Skeletal muscle satellite cell (primary cell): Measurements from ENCODE around the gene KCNA5.

ENCODE experiments used
- H3K27me3 ChIP-seq: 2 replicates; pipeline ENCODE4 v1.7.0; 2013; ENCODE audit warnings: low read length; ENCODE audit not compliant: control insufficient read depth, insufficient read depth
- H3K36me3 ChIP-seq: 2 replicates; pipeline ENCODE4 v1.7.0; 2013; ENCODE audit warnings: mild to moderate bottlenecking, control low read depth, low read length; ENCODE audit not compliant: insufficient read depth
- H3K4me1 ChIP-seq: 2 replicates; pipeline ENCODE4 v1.7.0; 2013; ENCODE audit warnings: low read length; ENCODE audit not compliant: control insufficient read depth, insufficient read depth
- H3K4me2 ChIP-seq: 2 replicates; pipeline ENCODE4 v1.7.0; 2013; ENCODE audit warnings: mild to moderate bottlenecking, low read length
- H3K4me3 ChIP-seq: 2 replicates; pipeline ENCODE4 v1.7.0; 2013; ENCODE audit warnings: low read length
- H3K9ac ChIP-seq: 2 replicates; pipeline ENCODE4 v1.7.0; 2013; ENCODE audit warnings: mild to moderate bottlenecking, low read depth, low read length, moderate library complexity
- H3K9me3 ChIP-seq: replicated peaks from 2 replicates; pipeline ENCODE4 v1.7.0; 2013; ENCODE audit warnings: mild to moderate bottlenecking, control low read depth, low read length

Gene KCNA5

GRCh38 chr12:5044420-5045295, 979 bp downstream of the KCNA5 start:
- H3K4me2 ChIP-seq, result no peak overlapping the region
- H3K9ac ChIP-seq, result no peak overlapping the region
- H3K4me1 ChIP-seq, result no peaks in the 10 kb centered on the region
- H3K27me3 ChIP-seq, result peaks cover 36% of the 10 kb centered on the region
- no peaks in the 10 kb centered on the region for H3K9me3 ChIP-seq
- H3K36me3 ChIP-seq, result no peaks in the 10 kb centered on the region
- no peak overlapping the region for H3K4me3 ChIP-seq

- H3K27me3 ChIP-seq, result peaks cover 25% of the 10 kb centered on the region
- no peak overlapping the region for H3K9ac ChIP-seq
- no peak overlapping the region for H3K4me2 ChIP-seq
- no peaks in the 10 kb centered on the region for H3K9me3 ChIP-seq
- no peaks in the 10 kb centered on the region for H3K36me3 ChIP-seq
- no peak overlapping the region for H3K4me3 ChIP-seq
- no peaks in the 10 kb centered on the region for H3K4me1 ChIP-seq
Observed at GRCh38 chr12:5047094-5047493, 3.4 kb downstream of the KCNA5 start.

GRCh38 chr12:5047729-5048128, 4.0 kb downstream of the KCNA5 start:
- H3K4me1 ChIP-seq, result no peaks in the 10 kb centered on the region
- H3K4me2 ChIP-seq, result no peak overlapping the region
- no peaks in the 10 kb centered on the region for H3K36me3 ChIP-seq
- no peaks in the 10 kb centered on the region for H3K9me3 ChIP-seq
- H3K27me3 ChIP-seq, result peaks cover 19% of the 10 kb centered on the region
- no peak overlapping the region for H3K9ac ChIP-seq
- no peak overlapping the region for H3K4me3 ChIP-seq

GRCh38 chr12:5050542-5050941, 6.9 kb downstream of the KCNA5 start:
- no peaks in the 10 kb centered on the region for H3K4me1 ChIP-seq
- peaks cover 8% of the 10 kb centered on the region for H3K27me3 ChIP-seq
- H3K4me3 ChIP-seq, result no peak overlapping the region
- H3K4me2 ChIP-seq, result no peak overlapping the region
- H3K36me3 ChIP-seq, result no peaks in the 10 kb centered on the region
- H3K9me3 ChIP-seq, result no peaks in the 10 kb centered on the region
- no peak overlapping the region for H3K9ac ChIP-seq

- H3K27me3 ChIP-seq, result peaks cover 8% of the 10 kb centered on the region
- H3K9me3 ChIP-seq, result no peaks in the 10 kb centered on the region
- no peak overlapping the region for H3K4me3 ChIP-seq
- H3K9ac ChIP-seq, result no peak overlapping the region
- no peaks in the 10 kb centered on the region for H3K4me1 ChIP-seq
- H3K4me2 ChIP-seq, result no peak overlapping the region
- H3K36me3 ChIP-seq, result no peaks in the 10 kb centered on the region
Observed at GRCh38 chr12:5051334-5051733, 7.7 kb downstream of the KCNA5 start.

GRCh38 chr12:5051913-5052312, 8.2 kb downstream of the KCNA5 start:
- Histone ChIP-seq H3K9me3 (no peaks in the 10 kb centered on the region), H3K4me1 (no peaks in the 10 kb centered on the region), H3K36me3 (no peaks in the 10 kb centered on the region), H3K9ac (no peak overlapping the region), H3K4me2 (no peak overlapping the region), H3K27me3 (peaks cover 8% of the 10 kb centered on the region), H3K4me3 (no peak overlapping the region)

GRCh38 chr12:5052348-5052747, 8.7 kb downstream of the KCNA5 start:
- H3K4me2 ChIP-seq, result no peak overlapping the region
- no peaks in the 10 kb centered on the region for H3K4me1 ChIP-seq
- H3K36me3 ChIP-seq, result no peaks in the 10 kb centered on the region
- H3K9me3 ChIP-seq, result no peaks in the 10 kb centered on the region
- H3K4me3 ChIP-seq, result no peak overlapping the region
- no peak overlapping the region for H3K9ac ChIP-seq
- peaks cover 4% of the 10 kb centered on the region for H3K27me3 ChIP-seq

- Histone ChIP-seq H3K36me3 (no peaks in the 10 kb centered on the region), H3K27me3 (peaks cover 28% of the 10 kb centered on the region), H3K4me2 (no peak overlapping the region), H3K4me3 (no peak overlapping the region), H3K9me3 (no peaks in the 10 kb centered on the region), H3K9ac (no peak overlapping the region), H3K4me1 (no peaks in the 10 kb centered on the region)
Observed at GRCh38 chr12:5059358-5059757, 15.7 kb downstream of the KCNA5 start.

- Histone ChIP-seq H3K9me3 (no peaks in the 10 kb centered on the region), H3K4me2 (no peak overlapping the region), H3K4me3 (no peak overlapping the region), H3K27me3 (peaks cover 28% of the 10 kb centered on the region), H3K4me1 (no peaks in the 10 kb centered on the region), H3K36me3 (no peaks in the 10 kb centered on the region), H3K9ac (no peak overlapping the region)
Observed at GRCh38 chr12:5060958-5061357, 17.3 kb downstream of the KCNA5 start.

- Histone ChIP-seq H3K9me3 (no peaks in the 10 kb centered on the region), H3K27me3 (peaks cover 28% of the 10 kb centered on the region), H3K9ac (no peak overlapping the region), H3K36me3 (no peaks in the 10 kb centered on the region), H3K4me2 (no peak overlapping the region), H3K4me1 (no peaks in the 10 kb centered on the region), H3K4me3 (no peak overlapping the region)
Observed at GRCh38 chr12:5063149-5063548, 19.5 kb downstream of the KCNA5 start.

GRCh38 chr12:5064913-5065490, 21.3 kb downstream of the KCNA5 start:
- no peaks in the 10 kb centered on the region for H3K9me3 ChIP-seq
- no peak overlapping the region for H3K4me3 ChIP-seq
- peaks cover 24% of the 10 kb centered on the region for H3K27me3 ChIP-seq
- no peak overlapping the region for H3K4me2 ChIP-seq
- H3K36me3 ChIP-seq, result no peaks in the 10 kb centered on the region
- no peak overlapping the region for H3K9ac ChIP-seq
- H3K4me1 ChIP-seq, result no peaks in the 10 kb centered on the region

- no peak overlapping the region for H3K4me3 ChIP-seq
- H3K27me3 ChIP-seq, result peaks cover 20% of the 10 kb centered on the region
- no peaks in the 10 kb centered on the region for H3K9me3 ChIP-seq
- no peak overlapping the region for H3K4me2 ChIP-seq
- no peaks in the 10 kb centered on the region for H3K4me1 ChIP-seq
- H3K9ac ChIP-seq, result no peak overlapping the region
- no peaks in the 10 kb centered on the region for H3K36me3 ChIP-seq
Observed at GRCh38 chr12:5066251-5066650, 22.6 kb downstream of the KCNA5 start.
